ENCODE data around the gene GDF7. TPM values are rescaled to one million over a fixed set of nuclear protein-coding genes. Genes with fewer than 3 reads are reported as not detected.

Gene GDF7
- polyA plus RNA-seq, 1 donor: 0.13 TPM

DNA sequence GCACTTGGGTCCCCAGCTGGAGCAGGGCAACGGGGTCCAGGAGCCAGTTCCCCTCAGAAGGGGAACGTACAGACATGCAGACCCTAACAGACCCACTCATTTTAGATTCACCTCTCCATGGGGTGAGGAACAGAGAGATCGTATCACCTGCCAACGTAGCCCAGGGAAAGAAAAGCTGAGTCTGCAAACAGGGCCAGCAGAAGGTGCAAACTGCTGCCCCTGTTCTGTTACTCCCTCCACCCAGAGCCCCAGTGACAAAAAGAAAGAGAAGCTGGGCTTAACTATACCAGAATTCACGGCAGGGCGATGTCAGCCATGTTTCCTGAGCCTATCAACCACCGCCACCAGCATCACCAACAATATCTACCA, 15.2 kb upstream of the GDF7 start:
- H3K27ac ChIP-seq (ENCODE audit: low read length): peak overlapping the region; percentile 83
- no peak for DNase-seq
- peak overlapping the region; percentile 67 for H3K4me3 ChIP-seq (ENCODE audit: low read length)
- H3K4me1 ChIP-seq (ENCODE audit: control insufficient read depth, insufficient read depth, low read length): peaks cover 27% of the 10 kb centered on the region
- H3K9me3 ChIP-seq (ENCODE audit: control insufficient read depth, low read depth, low read length): no peaks in the 10 kb centered on the region
- H3K27me3 ChIP-seq (ENCODE audit: control insufficient read depth, insufficient read depth, low read length): peaks cover 10% of the 10 kb centered on the region
- no CpG with 5 or more reads among the region's 7 CpGs for WGBS (ENCODE audit: insufficient coverage, low lambda C conversion rate)
- peaks cover under 1% of the 10 kb centered on the region for H3K36me3 ChIP-seq (ENCODE audit: control insufficient read depth, insufficient read depth, low read length)

DNA sequence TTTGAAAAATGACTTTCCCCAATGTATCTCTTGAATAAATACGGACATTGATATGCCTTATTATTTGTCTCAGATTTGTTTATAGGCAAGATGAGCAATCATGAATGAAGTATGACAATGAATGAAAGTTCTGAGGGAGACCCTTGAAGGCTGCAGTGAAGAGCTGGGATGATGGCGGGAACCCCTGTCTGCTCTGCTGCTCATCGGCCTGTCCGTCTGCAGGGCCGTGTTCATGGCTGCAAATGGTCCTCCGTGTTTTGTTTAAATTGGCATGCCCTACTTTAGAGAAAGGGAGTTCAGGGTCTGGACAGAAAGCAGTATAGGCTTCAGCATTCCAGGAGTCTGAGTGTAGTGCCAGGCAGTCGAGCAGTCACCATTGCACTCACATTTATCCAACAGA, 14.8 kb upstream of the GDF7 start:
- peaks cover 27% of the 10 kb centered on the region for H3K4me1 ChIP-seq (ENCODE audit: control insufficient read depth, insufficient read depth, low read length)
- WGBS (ENCODE audit: insufficient coverage, low lambda C conversion rate): no CpG with 5 or more reads among the region's 7 CpGs
- H3K36me3 ChIP-seq (ENCODE audit: control insufficient read depth, insufficient read depth, low read length): no peaks in the 10 kb centered on the region
- peaks cover 12% of the 10 kb centered on the region for H3K27me3 ChIP-seq (ENCODE audit: control insufficient read depth, insufficient read depth, low read length)
- no peaks in the 10 kb centered on the region for H3K9me3 ChIP-seq (ENCODE audit: control insufficient read depth, low read depth, low read length)
- no peak overlapping the region for H3K4me3 ChIP-seq (ENCODE audit: low read length)
- no peak for DNase-seq
- no peak overlapping the region for H3K27ac ChIP-seq (ENCODE audit: low read length)

GRCh38 chr2:20652673-20653575, 14.0 kb upstream of the GDF7 start:
- no peaks in the 10 kb centered on the region for H3K36me3 ChIP-seq (ENCODE audit: control insufficient read depth, insufficient read depth, low read length)
- peaks cover 17% of the 10 kb centered on the region for H3K27me3 ChIP-seq (ENCODE audit: control insufficient read depth, insufficient read depth, low read length)
- no peaks in the 10 kb centered on the region for H3K9me3 ChIP-seq (ENCODE audit: control insufficient read depth, low read depth, low read length)
- 100% methylated on average over 2 of the region's 11 CpGs for WGBS (ENCODE audit: insufficient coverage, low lambda C conversion rate)
- H3K27ac ChIP-seq (ENCODE audit: low read length): no peak overlapping the region
- peaks cover 24% of the 10 kb centered on the region for H3K4me1 ChIP-seq (ENCODE audit: control insufficient read depth, insufficient read depth, low read length)
- H3K4me3 ChIP-seq (ENCODE audit: low read length): no peak overlapping the region
- DNase-seq: no peak

DNA sequence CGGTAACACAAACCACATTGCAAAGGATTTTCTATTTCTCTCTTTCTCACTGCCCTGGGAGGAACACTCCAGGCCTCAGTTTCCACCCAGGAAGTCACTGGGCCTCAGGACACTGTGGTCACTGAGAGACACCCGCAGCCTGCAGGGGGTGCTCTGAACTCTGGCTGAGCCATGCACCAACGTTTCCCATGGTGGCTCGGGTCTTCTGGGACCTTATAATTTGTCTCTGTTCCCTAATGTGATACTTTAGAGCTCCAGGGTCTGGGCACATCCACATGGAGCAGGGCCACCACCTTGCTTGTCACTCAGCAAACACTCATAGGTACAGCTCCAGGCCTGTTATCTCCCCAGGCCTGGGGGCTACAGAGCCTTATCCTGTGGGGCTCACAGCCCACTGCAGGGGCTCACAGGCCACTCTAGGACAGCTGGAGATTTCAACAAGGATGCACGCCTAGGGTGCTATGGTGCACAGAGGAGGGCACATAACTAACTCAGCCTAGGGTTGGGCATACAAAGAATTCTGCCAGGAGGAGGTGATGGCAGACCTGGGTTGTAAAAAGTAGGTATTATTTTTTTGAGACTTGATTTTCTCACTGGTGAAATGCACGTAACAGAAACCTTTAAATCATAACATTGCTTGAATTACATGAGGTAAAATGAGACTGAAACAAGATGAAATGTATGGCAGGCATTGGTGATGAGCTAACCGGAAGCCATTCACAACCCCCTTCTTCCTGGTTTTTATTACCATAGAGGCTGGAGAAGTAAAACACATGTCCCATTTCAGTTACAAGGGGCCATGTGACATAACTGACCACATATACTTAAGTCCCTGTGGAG, 13.0 kb upstream of the GDF7 start:
- DNase-seq: no peak
- H3K36me3 ChIP-seq (ENCODE audit: control insufficient read depth, insufficient read depth, low read length): no peaks in the 10 kb centered on the region
- no peak overlapping the region for H3K4me3 ChIP-seq (ENCODE audit: low read length)
- H3K4me1 ChIP-seq (ENCODE audit: control insufficient read depth, insufficient read depth, low read length): peaks cover 16% of the 10 kb centered on the region
- H3K27me3 ChIP-seq (ENCODE audit: control insufficient read depth, insufficient read depth, low read length): peaks cover 19% of the 10 kb centered on the region
- no peak overlapping the region for H3K27ac ChIP-seq (ENCODE audit: low read length)
- 86% methylated on average over 1 of the region's 7 CpGs for WGBS (ENCODE audit: insufficient coverage, low lambda C conversion rate)
- H3K9me3 ChIP-seq (ENCODE audit: control insufficient read depth, low read depth, low read length): no peaks in the 10 kb centered on the region

DNA sequence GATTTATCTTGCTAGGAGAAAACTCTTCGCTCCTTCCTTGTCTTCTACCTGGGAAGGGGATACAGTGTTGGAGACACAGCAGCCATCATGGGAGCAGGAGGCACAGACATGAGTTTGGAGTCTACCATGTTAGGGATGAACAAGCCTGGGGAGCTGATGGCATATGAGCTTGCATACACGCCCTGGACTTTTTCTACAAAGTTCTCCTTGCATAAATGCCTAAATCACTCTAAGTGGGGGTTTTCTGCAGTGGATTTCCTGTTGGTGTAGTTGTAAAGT, 12.5 kb upstream of the GDF7 start:
- Histone ChIP-seq H3K9me3 (ENCODE audit: control insufficient read depth, low read depth, low read length) (no peaks in the 10 kb centered on the region), H3K4me1 (ENCODE audit: control insufficient read depth, insufficient read depth, low read length) (peaks cover 13% of the 10 kb centered on the region), H3K4me3 (ENCODE audit: low read length) (no peak overlapping the region), H3K27me3 (ENCODE audit: control insufficient read depth, insufficient read depth, low read length) (peaks cover 20% of the 10 kb centered on the region), H3K36me3 (ENCODE audit: control insufficient read depth, insufficient read depth, low read length) (no peaks in the 10 kb centered on the region), H3K27ac (ENCODE audit: low read length) (no peak overlapping the region)
- WGBS (ENCODE audit: insufficient coverage, low lambda C conversion rate): no CpG with 5 or more reads among the region's 2 CpGs
- DNase-seq: no peak

DNA sequence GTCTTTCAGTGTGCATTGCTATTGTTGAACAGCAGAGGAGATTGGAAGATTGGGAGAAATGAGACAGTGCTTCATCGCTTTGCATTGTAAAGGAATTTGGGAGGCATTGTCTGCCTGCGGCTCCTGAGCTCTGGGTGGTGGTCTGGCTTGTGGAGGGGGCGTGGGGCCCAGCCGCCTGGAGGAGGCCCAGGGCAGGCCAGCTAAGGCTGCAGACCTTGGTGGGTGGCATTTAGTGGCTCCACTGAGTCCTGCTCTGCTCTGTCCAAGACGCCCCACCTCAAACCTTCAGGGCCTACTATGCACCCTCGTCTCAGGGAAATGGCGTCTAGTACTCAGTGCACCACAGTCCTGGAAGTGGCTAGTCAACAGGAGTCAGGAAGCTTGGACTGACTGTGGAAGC, 10.4 kb upstream of the GDF7 start:
- H3K4me3 ChIP-seq (ENCODE audit: low read length): no peak overlapping the region
- no peaks in the 10 kb centered on the region for H3K36me3 ChIP-seq (ENCODE audit: control insufficient read depth, insufficient read depth, low read length)
- H3K9me3 ChIP-seq (ENCODE audit: control insufficient read depth, low read depth, low read length): no peaks in the 10 kb centered on the region
- H3K27ac ChIP-seq (ENCODE audit: low read length): no peak overlapping the region
- no CpG with 5 or more reads among the region's 7 CpGs for WGBS (ENCODE audit: insufficient coverage, low lambda C conversion rate)
- no peak for DNase-seq
- peaks cover 2% of the 10 kb centered on the region for H3K4me1 ChIP-seq (ENCODE audit: control insufficient read depth, insufficient read depth, low read length)
- H3K27me3 ChIP-seq (ENCODE audit: control insufficient read depth, insufficient read depth, low read length): peaks cover 37% of the 10 kb centered on the region

DNA sequence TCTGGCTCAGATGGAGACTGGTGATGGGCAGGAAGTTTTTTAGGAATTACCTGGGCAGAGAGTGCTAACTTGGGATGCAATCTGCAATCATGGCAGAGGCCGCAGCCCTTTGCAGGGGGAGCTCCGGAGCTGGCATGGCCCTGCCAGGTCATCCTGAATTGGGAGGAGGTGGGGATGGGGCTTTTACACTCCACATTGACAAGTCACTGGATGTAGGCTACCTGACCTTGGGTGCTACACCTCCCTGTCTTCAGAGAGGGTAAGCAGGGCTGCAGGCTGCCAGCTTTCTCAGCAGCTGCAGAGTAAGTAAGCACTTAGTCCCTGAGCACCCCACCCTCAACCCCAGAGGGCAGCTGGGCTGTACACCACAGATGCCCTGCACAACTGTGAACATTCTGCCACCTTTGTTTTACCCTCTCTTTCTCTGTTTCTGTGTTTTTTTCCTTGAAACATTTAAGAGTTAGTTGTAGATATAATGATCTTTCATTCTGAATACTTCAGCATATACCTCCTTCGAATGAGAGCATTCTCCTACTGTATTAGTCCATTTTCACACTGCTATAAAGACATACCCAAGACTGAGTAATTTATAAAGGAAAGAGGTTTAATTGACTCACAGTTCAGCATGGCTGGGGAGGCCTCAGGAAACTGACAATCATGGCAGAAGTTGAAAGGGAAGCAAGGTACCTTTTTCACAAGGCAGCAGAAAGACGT, 9.3 kb upstream of the GDF7 start:
- Histone ChIP-seq H3K4me3 (ENCODE audit: low read length) (no peak overlapping the region), H3K4me1 (ENCODE audit: control insufficient read depth, insufficient read depth, low read length) (peaks cover 2% of the 10 kb centered on the region), H3K27ac (ENCODE audit: low read length) (no peak overlapping the region), H3K9me3 (ENCODE audit: control insufficient read depth, low read depth, low read length) (no peaks in the 10 kb centered on the region), H3K27me3 (ENCODE audit: control insufficient read depth, insufficient read depth, low read length) (peaks cover 48% of the 10 kb centered on the region), H3K36me3 (ENCODE audit: control insufficient read depth, insufficient read depth, low read length) (no peaks in the 10 kb centered on the region)
- 100% methylated on average over 1 of the region's 4 CpGs for WGBS (ENCODE audit: insufficient coverage, low lambda C conversion rate)
- no peak for DNase-seq

DNA sequence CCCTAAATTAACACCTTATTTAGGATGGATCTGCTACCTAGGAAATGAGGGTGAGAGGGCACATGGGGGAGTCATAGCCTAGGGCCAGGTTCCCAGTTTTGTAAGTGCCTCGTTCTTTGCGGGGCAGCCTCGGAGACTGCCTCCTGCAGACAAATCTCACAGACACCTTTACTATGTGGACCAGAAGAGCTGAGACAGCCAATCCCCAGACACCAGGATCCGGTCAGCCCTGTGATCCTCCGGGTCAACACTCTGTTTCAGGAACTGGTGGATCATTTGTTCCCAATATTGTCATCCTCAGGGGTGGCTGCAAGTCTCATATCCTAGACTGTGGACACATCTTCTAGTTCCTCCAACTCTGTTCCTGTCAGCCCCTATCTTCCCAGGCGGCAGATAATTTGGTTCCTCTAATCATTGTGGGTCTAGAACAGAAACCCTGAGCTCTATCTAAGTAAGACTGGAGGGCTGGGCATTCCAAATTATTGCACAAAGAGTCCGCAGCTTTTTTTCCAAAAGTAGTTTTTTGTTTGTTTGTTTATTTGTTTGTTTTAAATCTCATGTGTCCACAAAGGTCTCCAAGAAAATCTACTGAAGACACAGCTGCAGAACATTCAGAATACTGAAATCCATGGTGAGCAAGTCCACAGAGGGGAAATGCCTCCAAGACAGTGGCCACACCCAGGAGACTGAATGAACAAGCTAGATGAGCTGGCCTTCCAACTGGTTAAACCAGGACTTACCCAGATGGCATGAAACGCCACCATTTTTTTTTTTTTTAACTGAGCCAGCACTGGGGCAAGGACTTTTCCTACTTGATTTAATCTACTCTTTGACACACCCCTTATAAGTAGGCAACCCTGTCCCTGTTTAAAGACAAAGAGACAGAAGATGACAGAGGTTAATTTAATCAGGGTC, 6.2 kb upstream of the GDF7 start:
- Histone ChIP-seq H3K36me3 (ENCODE audit: control insufficient read depth, insufficient read depth, low read length) (no peaks in the 10 kb centered on the region), H3K4me1 (ENCODE audit: control insufficient read depth, insufficient read depth, low read length) (peaks cover 8% of the 10 kb centered on the region), H3K27me3 (ENCODE audit: control insufficient read depth, insufficient read depth, low read length) (peaks cover 74% of the 10 kb centered on the region), H3K9me3 (ENCODE audit: control insufficient read depth, low read depth, low read length) (peaks cover 3% of the 10 kb centered on the region), H3K4me3 (ENCODE audit: low read length) (no peak overlapping the region), H3K27ac (ENCODE audit: low read length) (no peak overlapping the region)
- WGBS (ENCODE audit: insufficient coverage, low lambda C conversion rate): 100% methylated on average over 1 of the region's 8 CpGs
- DNase-seq: no peak

GRCh38 chr2:20661421-20662307, 5.3 kb upstream of the GDF7 start:
- H3K27me3 ChIP-seq (ENCODE audit: control insufficient read depth, insufficient read depth, low read length): peaks cover 78% of the 10 kb centered on the region
- WGBS (ENCODE audit: insufficient coverage, low lambda C conversion rate): 40% methylated on average over 2 of the region's 11 CpGs
- peaks cover 15% of the 10 kb centered on the region for H3K4me1 ChIP-seq (ENCODE audit: control insufficient read depth, insufficient read depth, low read length)

More at GRCh38 chr2:20661421-20662307, 5.3 kb upstream of the GDF7 start:
- Histone ChIP-seq H3K4me3 (ENCODE audit: low read length) (no peak overlapping the region), H3K36me3 (ENCODE audit: control insufficient read depth, insufficient read depth, low read length) (no peaks in the 10 kb centered on the region), H3K27ac (ENCODE audit: low read length) (no peak overlapping the region), H3K9me3 (ENCODE audit: control insufficient read depth, low read depth, low read length) (peaks cover 4% of the 10 kb centered on the region)
- DNase-seq: peak; percentile 54 to 63
